ENCODE results near the gene POU2F1. TPM values are rescaled to one million over a fixed set of nuclear protein-coding genes. Genes with fewer than 3 reads are reported as not detected.

The POU2F1 gene
- total RNA-seq, 4 donors from 2014 or later: 8.4 to 32.1 (median 17.5) TPM

DNA sequence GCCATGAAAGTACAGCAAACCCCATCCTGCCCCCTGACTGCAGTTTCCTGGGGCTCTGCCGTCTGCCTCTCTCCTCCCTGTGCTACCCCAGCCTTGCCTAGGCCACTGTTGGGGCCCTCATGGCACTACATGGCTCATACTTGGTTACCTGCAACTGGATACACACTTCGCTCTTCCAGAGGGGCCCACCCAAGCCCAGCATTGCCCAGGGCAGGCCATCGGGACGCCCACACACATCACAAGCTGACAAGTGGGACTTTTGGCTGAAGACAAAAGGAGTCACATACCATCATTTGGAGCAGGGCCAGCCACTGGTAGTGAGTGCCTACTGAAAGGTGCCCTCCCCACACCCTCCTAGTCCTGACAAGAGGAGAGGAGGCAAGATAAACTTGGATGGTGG lies 214.8 kb downstream of the POU2F1 start:
- no peak overlapping the region for H3K4me3 ChIP-seq
- H3K9me3 ChIP-seq: no peaks in the 10 kb centered on the region
- no peaks in the 10 kb centered on the region for H3K36me3 ChIP-seq
- H3K4me1 ChIP-seq: peaks cover 10% of the 10 kb centered on the region
- H3K27ac ChIP-seq: no peak overlapping the region
- 60% methylated on average over 1 of the region's 4 CpGs for WGBS
- peaks cover 15% of the 10 kb centered on the region for H3K27me3 ChIP-seq
- TF ChIP-seq POLR2A (IDR thresholded peaks at IDR 0.05): no peak
- no peak for TF ChIP-seq EP300 (IDR thresholded peaks at IDR 0.05)
- TF ChIP-seq, protein P1, sequence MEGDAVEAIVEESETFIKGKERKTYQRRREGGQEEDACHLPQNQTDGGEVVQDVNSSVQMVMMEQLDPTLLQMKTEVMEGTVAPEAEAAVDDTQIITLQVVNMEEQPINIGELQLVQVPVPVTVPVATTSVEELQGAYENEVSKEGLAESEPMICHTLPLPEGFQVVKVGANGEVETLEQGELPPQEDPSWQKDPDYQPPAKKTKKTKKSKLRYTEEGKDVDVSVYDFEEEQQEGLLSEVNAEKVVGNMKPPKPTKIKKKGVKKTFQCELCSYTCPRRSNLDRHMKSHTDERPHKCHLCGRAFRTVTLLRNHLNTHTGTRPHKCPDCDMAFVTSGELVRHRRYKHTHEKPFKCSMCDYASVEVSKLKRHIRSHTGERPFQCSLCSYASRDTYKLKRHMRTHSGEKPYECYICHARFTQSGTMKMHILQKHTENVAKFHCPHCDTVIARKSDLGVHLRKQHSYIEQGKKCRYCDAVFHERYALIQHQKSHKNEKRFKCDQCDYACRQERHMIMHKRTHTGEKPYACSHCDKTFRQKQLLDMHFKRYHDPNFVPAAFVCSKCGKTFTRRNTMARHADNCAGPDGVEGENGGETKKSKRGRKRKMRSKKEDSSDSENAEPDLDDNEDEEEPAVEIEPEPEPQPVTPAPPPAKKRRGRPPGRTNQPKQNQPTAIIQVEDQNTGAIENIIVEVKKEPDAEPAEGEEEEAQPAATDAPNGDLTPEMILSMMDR (IDR thresholded peaks at IDR 0.05): no peak
- no peak for TF ChIP-seq POLR2AphosphoS5 (IDR thresholded peaks at IDR 0.05)
- DNase-seq (ENCODE audit: low spot score in 2 of 2): no peak

DNA sequence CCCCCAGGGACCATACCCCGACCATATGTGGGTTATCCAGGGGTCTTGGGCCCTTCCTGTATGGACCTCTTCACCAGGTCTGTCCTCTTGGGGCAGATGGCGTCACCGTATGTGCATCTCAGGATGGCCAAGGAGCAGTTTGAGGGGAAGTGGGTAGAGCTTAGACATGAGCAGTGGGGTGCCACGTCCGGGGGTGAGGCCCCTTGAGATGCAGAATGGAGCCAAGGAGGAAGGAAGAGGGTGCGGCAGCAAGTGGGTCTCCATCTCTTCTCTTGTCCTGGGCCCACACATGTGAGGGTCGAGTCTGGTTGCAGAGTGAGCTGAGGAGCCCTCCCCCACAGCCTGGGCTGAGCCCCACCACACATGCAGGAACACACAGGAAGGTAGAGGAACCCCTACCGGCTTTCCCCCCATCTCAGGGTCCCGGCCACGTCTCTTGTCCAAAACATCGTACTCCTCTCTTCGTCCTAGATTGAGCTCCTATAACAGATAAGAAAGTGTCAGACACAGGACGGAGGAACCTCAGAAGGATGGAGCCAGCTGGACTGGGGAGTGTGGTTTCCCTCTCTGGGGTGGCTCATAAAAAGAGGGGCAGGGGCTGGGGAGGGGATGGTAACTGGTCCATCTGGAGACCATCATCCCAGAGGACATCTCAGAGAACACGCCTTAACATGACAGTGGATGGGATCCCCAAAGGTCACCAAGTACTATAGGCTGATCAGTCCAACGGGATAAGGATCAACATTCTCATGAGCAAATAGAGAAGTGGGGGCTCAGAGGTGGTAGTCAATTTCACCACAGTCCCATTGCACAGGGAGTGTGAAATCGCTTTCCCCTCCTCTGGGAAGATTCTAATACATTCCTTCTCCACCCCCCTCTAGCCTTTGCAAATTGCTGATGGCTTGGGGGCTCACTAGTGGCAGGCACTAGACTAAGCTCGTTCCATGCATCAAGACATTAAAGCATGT lies 217.8 kb downstream of the POU2F1 start:
- Histone ChIP-seq H3K27me3 (peaks cover 15% of the 10 kb centered on the region), H3K36me3 (no peaks in the 10 kb centered on the region), H3K9me3 (no peaks in the 10 kb centered on the region), H3K4me3 (peak overlapping the region; percentile 52), H3K4me1 (peaks cover 17% of the 10 kb centered on the region), H3K27ac (no peak overlapping the region)
- no peak for TF ChIP-seq POLR2AphosphoS5 (IDR thresholded peaks at IDR 0.05)
- no peak for TF ChIP-seq POLR2A (IDR thresholded peaks at IDR 0.05)
- no peak for TF ChIP-seq EP300 (IDR thresholded peaks at IDR 0.05)
- 80% methylated on average over 17 of the region's 17 CpGs for WGBS
- peak; percentile 28 to 49 for DNase-seq (ENCODE audit: low spot score in 2 of 2)

DNA sequence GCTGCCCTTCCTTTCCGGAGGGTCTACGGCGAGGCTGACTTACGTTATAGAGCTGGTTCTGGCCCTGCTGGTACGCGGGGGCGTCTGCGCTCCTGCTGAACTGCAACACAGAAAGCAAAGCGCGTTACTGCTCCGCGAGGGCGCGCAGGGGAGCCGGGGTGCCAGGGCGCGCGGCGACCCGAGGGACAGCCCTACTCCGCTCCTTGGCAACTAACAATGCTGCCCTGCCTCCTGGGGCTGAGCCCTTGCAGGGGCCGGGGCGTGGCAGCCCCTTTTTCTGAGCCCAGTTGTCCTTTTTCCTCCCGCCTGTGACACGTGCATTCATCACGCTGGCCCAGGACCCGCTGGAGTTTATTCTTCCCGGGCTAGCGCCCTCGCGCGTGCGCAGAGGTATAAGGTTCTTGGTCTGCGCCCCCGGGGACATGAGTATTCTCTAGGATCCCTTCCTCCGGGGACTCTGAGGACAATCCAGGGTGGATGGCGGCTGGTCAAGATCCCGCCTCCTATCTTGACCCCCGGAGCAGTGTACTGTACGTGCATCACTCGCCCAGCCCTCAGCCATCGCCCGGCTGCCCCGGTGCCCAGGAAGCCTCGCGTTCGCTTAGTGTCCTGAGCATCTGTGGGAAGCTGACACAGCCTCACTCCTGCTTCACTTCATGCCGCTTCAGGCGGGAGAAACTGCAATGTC lies 218.8 kb downstream of the POU2F1 start:
- Histone ChIP-seq H3K4me1 (peaks cover 17% of the 10 kb centered on the region), H3K36me3 (no peaks in the 10 kb centered on the region), H3K4me3 (peak overlapping the region; percentile 52), H3K27ac (no peak overlapping the region), H3K27me3 (peaks cover 15% of the 10 kb centered on the region), H3K9me3 (no peaks in the 10 kb centered on the region)
- DNase-seq (ENCODE audit: low spot score in 2 of 2): peak; percentile 58 to 76
- TF ChIP-seq POLR2AphosphoS5 (IDR thresholded peaks at IDR 0.05) (no peak), EP300 (IDR thresholded peaks at IDR 0.05) (no peak), POLR2A (IDR thresholded peaks at IDR 0.05) (no peak)
- TF ChIP-seq, protein P1 (IDR thresholded peaks at IDR 0.05): no peak
- 16% methylated on average over 17 of the region's 49 CpGs for WGBS

DNA sequence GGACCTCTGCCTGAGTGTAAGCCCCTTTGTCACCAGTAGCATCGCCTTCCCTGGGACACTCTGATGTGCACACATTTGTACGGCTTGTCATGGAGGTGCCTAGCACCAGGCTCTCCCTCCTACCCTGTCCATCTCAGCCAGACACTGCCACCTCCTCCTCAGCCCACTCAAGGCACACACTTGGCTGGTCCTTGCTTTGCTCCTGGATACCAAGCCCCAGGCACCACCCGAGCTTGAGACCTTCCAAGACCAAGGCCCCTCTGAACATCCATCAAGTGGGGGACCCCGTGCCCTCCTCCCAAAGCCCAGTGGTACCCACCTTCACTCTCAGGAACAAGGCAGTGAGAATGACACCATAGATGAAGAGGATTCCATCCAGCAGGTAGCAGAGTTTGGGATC lies 219.7 kb downstream of the POU2F1 start:
- WGBS: 100% methylated on average over 3 of the region's 4 CpGs
- TF ChIP-seq POLR2A (IDR thresholded peaks at IDR 0.05): no peak
- no peak for TF ChIP-seq POLR2AphosphoS5 (IDR thresholded peaks at IDR 0.05)
- no peak for TF ChIP-seq EP300 (IDR thresholded peaks at IDR 0.05)
- TF ChIP-seq, protein P1 (IDR thresholded peaks at IDR 0.05): no peak

DNA sequence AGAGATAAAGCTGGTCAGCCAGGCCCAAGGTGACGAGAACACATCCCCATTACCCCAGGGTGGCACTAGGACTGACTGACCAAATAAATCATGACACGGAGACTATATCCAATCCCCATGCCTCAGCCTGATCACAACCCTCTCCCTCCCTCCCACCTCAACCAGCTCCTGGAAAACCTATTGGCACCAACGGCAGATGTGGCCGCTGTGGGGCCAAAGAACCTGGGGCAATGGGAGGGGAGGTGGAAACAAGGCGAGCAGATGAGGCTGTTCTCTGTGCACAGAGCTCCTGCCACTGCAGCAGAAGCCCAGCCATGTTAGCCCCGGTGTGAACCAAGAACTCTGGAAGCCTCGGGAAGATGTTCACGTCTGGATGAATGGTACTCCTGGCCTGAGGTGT lies 220.1 kb downstream of the POU2F1 start:
- DNase-seq (ENCODE audit: low spot score in 2 of 2): peak; percentile 41 to 50
- no peak for TF ChIP-seq POLR2A (IDR thresholded peaks at IDR 0.05)
- TF ChIP-seq POLR2AphosphoS5 (IDR thresholded peaks at IDR 0.05): no peak
- no peak for TF ChIP-seq EP300 (IDR thresholded peaks at IDR 0.05)
- TF ChIP-seq, protein P1 (IDR thresholded peaks at IDR 0.05): no peak
- Histone ChIP-seq H3K4me1 (peaks cover 17% of the 10 kb centered on the region), H3K9me3 (no peaks in the 10 kb centered on the region), H3K27me3 (peaks cover 15% of the 10 kb centered on the region), H3K4me3 (no peak overlapping the region), H3K36me3 (no peaks in the 10 kb centered on the region), H3K27ac (no peak overlapping the region)
- 91% methylated on average over 8 of the region's 8 CpGs for WGBS

More for the DNA sequence above, 219.7 kb downstream of the POU2F1 start:
- peaks cover 17% of the 10 kb centered on the region for H3K4me1 ChIP-seq
- H3K27ac ChIP-seq: no peak overlapping the region
- H3K27me3 ChIP-seq: peaks cover 15% of the 10 kb centered on the region
- H3K4me3 ChIP-seq: no peak overlapping the region
- peak; percentile 28 to 59 for DNase-seq (ENCODE audit: low spot score in 2 of 2)
- no peaks in the 10 kb centered on the region for H3K9me3 ChIP-seq
- no peaks in the 10 kb centered on the region for H3K36me3 ChIP-seq

Measured in suprapubic skin (tissue), 4 donors.